Bronchial epithelial cell (primary cell): ENCODE data around the gene MAGEB3. TPM values are rescaled to one million over a fixed set of nuclear protein-coding genes. Genes with fewer than 3 reads are reported as not detected.

Experiments
- DNase-seq: peaks from one replicate; pipeline ENCODE4 v3.0.0-alpha.2; 2010; ENCODE audit warnings: low read depth
- FAIRE-seq: peaks from 2 replicates; lab custom pipeline; 2011; peaks lifted over from hg19 to GRCh38; lab: Jason Lieb, UNC
- H3K27me3 ChIP-seq: 2 replicates; pipeline ENCODE4 v1.5.1; 2011; ENCODE audit warnings: low read length; ENCODE audit not compliant: control insufficient read depth, insufficient read depth
- H3K36me3 ChIP-seq: 2 replicates; pipeline ENCODE4 v1.5.1; 2011; ENCODE audit warnings: low read length; ENCODE audit not compliant: control insufficient read depth, insufficient read depth
- H3K4me3 ChIP-seq: 2 replicates; pipeline ENCODE4 v1.5.1; 2011; ENCODE audit warnings: mild to moderate bottlenecking, low read depth, low read length, control low read depth
- CTCF ChIP-seq: IDR thresholded peaks from 2 replicates; pipeline ENCODE4 v1.5.1; 2011; ENCODE audit warnings: mild to moderate bottlenecking, moderate library complexity, low read length, control low read depth, inconsistent platforms; ENCODE audit not compliant: insufficient read depth, severe bottlenecking
- total RNA-seq: library from RNA; depleted of rRNA; stranded (reverse); fragments of >200 nt; gene quantifications from 2 replicates; pipeline ENCODE4 v1.2.1, GENCODE V29; 2014

Gene MAGEB3
- total RNA-seq, 1 donor from 2014 or later = not detected

- Histone ChIP-seq H3K27me3 (no peaks in the 10 kb centered on the region), H3K36me3 (no peaks in the 10 kb centered on the region), H3K4me3 (no peak overlapping the region)
- no peak for DNase-seq
- FAIRE-seq = no peak
- no peak for TF ChIP-seq CTCF
Observed at GRCh38 chrX:30228526-30228925, 1.9 kb upstream of the MAGEB3 start.

- FAIRE-seq = no peak
- no peak for TF ChIP-seq CTCF
- no peak for DNase-seq
Observed at GRCh38 chrX:30241724-30242415, 11.4 kb downstream of the MAGEB3 start, which contains the start of gene MAGEB4. Gene MAGEB4 (plus strand): TSS chrX:30242000. CDS start chrX:30242136, 136 bp downstream.

GRCh38 chrX:30246769-30247489 is 16.5 kb downstream of the MAGEB3 start, which contains the start of gene MAGEB1:
Gene MAGEB1 (plus strand): TSS chrX:30247146. CDS start chrX:30250494, 3,348 bp downstream.
- no peaks in the 10 kb centered on the region for H3K27me3 ChIP-seq
- no peak for TF ChIP-seq CTCF
- FAIRE-seq = no peak
- no peak within 1 kb of the TSS for H3K4me3 ChIP-seq
- no peak for DNase-seq
- H3K36me3 ChIP-seq = no peaks in the 10 kb centered on the region

More at GRCh38 chrX:30241724-30242415, 11.4 kb downstream of the MAGEB3 start, which contains the start of gene MAGEB4:
- Histone ChIP-seq H3K36me3 (no peaks in the 10 kb centered on the region), H3K4me3 (no peak within 1 kb of the TSS), H3K27me3 (no peaks in the 10 kb centered on the region)

GRCh38 chrX:30248854-30249253 is 18.4 kb downstream of the MAGEB3 start:
- no peaks in the 10 kb centered on the region for H3K36me3 ChIP-seq
- no peak for DNase-seq
- no peaks in the 10 kb centered on the region for H3K27me3 ChIP-seq
- FAIRE-seq = no peak
- no peak for TF ChIP-seq CTCF
- no peak overlapping the region for H3K4me3 ChIP-seq

GRCh38 chrX:30253257-30253656 is 22.8 kb downstream of the MAGEB3 start:
- DNase-seq (no peak), FAIRE-seq (no peak)
- no peaks in the 10 kb centered on the region for H3K27me3 ChIP-seq
- no peak overlapping the region for H3K4me3 ChIP-seq
- no peak for TF ChIP-seq CTCF
- H3K36me3 ChIP-seq = no peaks in the 10 kb centered on the region
